ENCODE results near the gene NLN.
A peak's percentile ranks its signal among the peaks of the same experiment; 100 is the strongest.
"Not testable (repeated sequence)": the region's sequence is repeated elsewhere in the genome, so short reads cannot be mapped to it uniquely, and the experiment has no call there.

The NLN gene

GRCh38 chr5:65732046-65732445 lies 10.0 kb downstream of the NLN start:
- not testable (repeated sequence) for DNase-seq (ENCODE audit: low read depth)

GRCh38 chr5:65734196-65734775 lies 12.3 kb downstream of the NLN start:
- not testable (repeated sequence) for DNase-seq (ENCODE audit: low read depth)

GRCh38 chr5:65734921-65735320 lies 12.9 kb downstream of the NLN start:
- DNase-seq (ENCODE audit: low read depth): no peak

GRCh38 chr5:65736011-65736410 lies 14.0 kb downstream of the NLN start:
- no peak for DNase-seq (ENCODE audit: low read depth)

- no peak for DNase-seq (ENCODE audit: low read depth)
Measured at GRCh38 chr5:65737842-65738241, 15.8 kb downstream of the NLN start.

- DNase-seq (ENCODE audit: low read depth): no peak
Measured at GRCh38 chr5:65738305-65738704, 16.3 kb downstream of the NLN start.

- no peak for DNase-seq (ENCODE audit: low read depth)
Measured at GRCh38 chr5:65739162-65739561, 17.2 kb downstream of the NLN start.

GRCh38 chr5:65742565-65743231 lies 20.7 kb downstream of the NLN start:
- peak; percentile 87 for DNase-seq (ENCODE audit: low read depth)

GRCh38 chr5:65749221-65749844 lies 27.3 kb downstream of the NLN start:
- no peak for DNase-seq (ENCODE audit: low read depth)

- no peak for DNase-seq (ENCODE audit: low read depth)
Measured at GRCh38 chr5:65749956-65750355, 28.0 kb downstream of the NLN start.

GRCh38 chr5:65750938-65751337 lies 28.9 kb downstream of the NLN start:
- DNase-seq (ENCODE audit: low read depth): no peak

GRCh38 chr5:65753189-65753588 lies 31.2 kb downstream of the NLN start:
- DNase-seq (ENCODE audit: low read depth): no peak

- DNase-seq (ENCODE audit: low read depth): no peak
Measured at GRCh38 chr5:65758546-65759144, 36.6 kb downstream of the NLN start.

- peak; percentile 64 for DNase-seq (ENCODE audit: low read depth)
Measured at GRCh38 chr5:65760504-65761275, 38.7 kb downstream of the NLN start.

GRCh38 chr5:65762234-65762633 lies 40.2 kb downstream of the NLN start:
- peak; percentile 52 for DNase-seq (ENCODE audit: low read depth)

GRCh38 chr5:65765582-65765981 lies 43.6 kb downstream of the NLN start:
- no peak for DNase-seq (ENCODE audit: low read depth)

GRCh38 chr5:65766175-65766574 lies 44.2 kb downstream of the NLN start:
- DNase-seq (ENCODE audit: low read depth): no peak

- DNase-seq (ENCODE audit: low read depth): no peak
Measured at GRCh38 chr5:65766781-65767180, 44.8 kb downstream of the NLN start.

GRCh38 chr5:65767565-65767964 lies 45.6 kb downstream of the NLN start:
- no peak for DNase-seq (ENCODE audit: low read depth)

GRCh38 chr5:65768723-65769346 lies 46.8 kb downstream of the NLN start:
- no peak for DNase-seq (ENCODE audit: low read depth)

GRCh38 chr5:65769539-65769938 lies 47.5 kb downstream of the NLN start:
- DNase-seq (ENCODE audit: low read depth): peak; percentile 90

- no peak for DNase-seq (ENCODE audit: low read depth)
Measured at GRCh38 chr5:65771266-65771665, 49.3 kb downstream of the NLN start.
